Activated naive CD4-positive, alpha-beta T cell (primary cell): Measurements from ENCODE around the gene IRS2.

ENCODE experiments used
- DNase-seq, 4 experiments: peaks; one replicate each; lab custom pipeline; 2025; lab: John Stamatoyannopoulos, UW

Gene IRS2

GRCh38 chr13:109758937-109759480 is 27.4 kb downstream of the IRS2 start:
- no peak for DNase-seq

- no peak for DNase-seq
These were observed 29.6 kb downstream of the IRS2 start for GRCh38 chr13:109756778-109757177.

GRCh38 chr13:109755997-109756396 is 30.4 kb downstream of the IRS2 start:
- DNase-seq = no peak

- no peak for DNase-seq
These were observed 30.8 kb downstream of the IRS2 start for GRCh38 chr13:109755551-109755950.

GRCh38 chr13:109751477-109751876 is 34.9 kb downstream of the IRS2 start:
- DNase-seq = no peak

GRCh38 chr13:109750221-109750775 is 36.1 kb downstream of the IRS2 start:
- no peak for DNase-seq

GRCh38 chr13:109749365-109749764 is 37.0 kb downstream of the IRS2 start:
- no peak for DNase-seq

- DNase-seq = no peak
These were observed 37.7 kb downstream of the IRS2 start for GRCh38 chr13:109748677-109749076.

GRCh38 chr13:109747524-109747923 is 38.9 kb downstream of the IRS2 start:
- DNase-seq = no peak

- no peak for DNase-seq
These were observed 40.0 kb downstream of the IRS2 start for GRCh38 chr13:109746364-109746763.

GRCh38 chr13:109745702-109746101 is 40.7 kb downstream of the IRS2 start:
- DNase-seq = no peak

- no peak for DNase-seq
These were observed 41.3 kb downstream of the IRS2 start for GRCh38 chr13:109745060-109745459.

GRCh38 chr13:109744512-109745051 is 41.8 kb downstream of the IRS2 start:
- DNase-seq = no peak

- no peak for DNase-seq
These were observed 42.5 kb downstream of the IRS2 start for GRCh38 chr13:109743706-109744453.

- no peak for DNase-seq
These were observed 44.4 kb downstream of the IRS2 start for GRCh38 chr13:109741966-109742365.

- DNase-seq = no peak
These were observed 45.7 kb downstream of the IRS2 start for GRCh38 chr13:109740721-109741120.

GRCh38 chr13:109740121-109740520 is 46.3 kb downstream of the IRS2 start:
- no peak for DNase-seq

GRCh38 chr13:109738298-109738746 is 48.1 kb downstream of the IRS2 start:
- no peak for DNase-seq

GRCh38 chr13:109737606-109738005 is 48.8 kb downstream of the IRS2 start:
- no peak for DNase-seq

GRCh38 chr13:109737046-109737573 is 49.3 kb downstream of the IRS2 start:
- DNase-seq = no peak

GRCh38 chr13:109735436-109735966 is 50.9 kb downstream of the IRS2 start:
- no peak for DNase-seq

GRCh38 chr13:109734002-109734785 is 52.2 kb downstream of the IRS2 start:
- DNase-seq = no peak
